DMS53 treated with DMSO at 0.1 percent for 48 hours (cell line): ENCODE data around the gene ASCC3.
A peak's percentile ranks its signal among the peaks of the same experiment; 100 is the strongest.

Experiments used
- DNase-seq: peaks from one replicate; lab custom pipeline; 2025; ENCODE audit not compliant: unreplicated experiment; lab: John Stamatoyannopoulos, UW

Gene ASCC3

GRCh38 chr6:100468016-100468622 lies 413.0 kb downstream of the ASCC3 start:
- no peak for DNase-seq

- no peak for DNase-seq
Measured at GRCh38 chr6:100467129-100468015, 413.8 kb downstream of the ASCC3 start.

GRCh38 chr6:100466410-100467128 lies 414.6 kb downstream of the ASCC3 start:
- DNase-seq, result peak; percentile 53

GRCh38 chr6:100465701-100466409 lies 415.3 kb downstream of the ASCC3 start:
- DNase-seq, result no peak

GRCh38 chr6:100464903-100465700 lies 416.0 kb downstream of the ASCC3 start, which contains the start of gene SIM1:
Gene SIM1, minus strand, starts transcription at chr6:100464921. Its CDS starts 1,453 bp downstream, at chr6:100463468.
- no peak for DNase-seq

GRCh38 chr6:100464162-100464851 lies 416.8 kb downstream of the ASCC3 start:
- no peak for DNase-seq

GRCh38 chr6:100463630-100464161 lies 417.4 kb downstream of the ASCC3 start:
- DNase-seq, result no peak

GRCh38 chr6:100462706-100463629 lies 418.2 kb downstream of the ASCC3 start:
- no peak for DNase-seq

- DNase-seq, result no peak
Measured at GRCh38 chr6:100461917-100462705, 419.0 kb downstream of the ASCC3 start.

- no peak for DNase-seq
Measured at GRCh38 chr6:100461278-100461916, 419.7 kb downstream of the ASCC3 start.

- no peak for DNase-seq
Measured at GRCh38 chr6:100460650-100461204, 420.4 kb downstream of the ASCC3 start.

- no peak for DNase-seq
Measured at GRCh38 chr6:100459592-100460184, 421.4 kb downstream of the ASCC3 start.

- DNase-seq, result no peak
Measured at GRCh38 chr6:100458841-100459591, 422.1 kb downstream of the ASCC3 start.
